ENCODE data around the gene LONP1.
"Not testable (repeated sequence)": the region's sequence is repeated elsewhere in the genome, so short reads cannot be mapped to it uniquely, and the experiment has no call there.

LONP1 gene

GRCh38 chr19:5713228-5713627 lies 6.7 kb downstream of the LONP1 start:
- no peak for DNase-seq (ENCODE audit: low spot score)

- DNase-seq (ENCODE audit: low spot score): no peak
Observed at GRCh38 chr19:5711713-5712161, 8.2 kb downstream of the LONP1 start.

- no peak for DNase-seq (ENCODE audit: low spot score)
Observed at GRCh38 chr19:5711025-5711424, 8.9 kb downstream of the LONP1 start.

GRCh38 chr19:5707576-5708575 lies 12.1 kb downstream of the LONP1 start:
- no peak for DNase-seq (ENCODE audit: low spot score)

GRCh38 chr19:5706876-5707573 lies 12.9 kb downstream of the LONP1 start:
- no peak for DNase-seq (ENCODE audit: low spot score)

DNA sequence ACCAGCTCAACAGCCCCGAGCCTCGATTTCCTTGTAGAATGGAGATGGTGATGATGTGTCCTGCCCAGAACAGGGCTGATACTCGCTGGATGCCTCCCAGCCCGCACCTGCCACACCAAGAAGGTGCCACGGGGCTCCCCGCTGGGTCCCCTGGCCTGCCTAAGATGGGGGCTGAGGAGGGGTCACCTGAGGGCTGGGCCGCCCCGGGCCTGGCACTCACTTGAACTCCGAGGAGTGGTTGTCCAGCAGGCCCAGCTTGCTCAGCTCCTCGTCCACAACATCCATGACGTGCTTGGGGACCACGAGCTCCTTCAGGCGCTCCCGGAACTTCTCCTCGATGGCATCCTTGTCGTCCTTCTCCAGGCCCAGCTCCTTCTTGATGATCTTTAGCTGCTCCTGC lies 14.4 kb downstream of the LONP1 start:
- no peak for DNase-seq (ENCODE audit: low spot score)

DNA sequence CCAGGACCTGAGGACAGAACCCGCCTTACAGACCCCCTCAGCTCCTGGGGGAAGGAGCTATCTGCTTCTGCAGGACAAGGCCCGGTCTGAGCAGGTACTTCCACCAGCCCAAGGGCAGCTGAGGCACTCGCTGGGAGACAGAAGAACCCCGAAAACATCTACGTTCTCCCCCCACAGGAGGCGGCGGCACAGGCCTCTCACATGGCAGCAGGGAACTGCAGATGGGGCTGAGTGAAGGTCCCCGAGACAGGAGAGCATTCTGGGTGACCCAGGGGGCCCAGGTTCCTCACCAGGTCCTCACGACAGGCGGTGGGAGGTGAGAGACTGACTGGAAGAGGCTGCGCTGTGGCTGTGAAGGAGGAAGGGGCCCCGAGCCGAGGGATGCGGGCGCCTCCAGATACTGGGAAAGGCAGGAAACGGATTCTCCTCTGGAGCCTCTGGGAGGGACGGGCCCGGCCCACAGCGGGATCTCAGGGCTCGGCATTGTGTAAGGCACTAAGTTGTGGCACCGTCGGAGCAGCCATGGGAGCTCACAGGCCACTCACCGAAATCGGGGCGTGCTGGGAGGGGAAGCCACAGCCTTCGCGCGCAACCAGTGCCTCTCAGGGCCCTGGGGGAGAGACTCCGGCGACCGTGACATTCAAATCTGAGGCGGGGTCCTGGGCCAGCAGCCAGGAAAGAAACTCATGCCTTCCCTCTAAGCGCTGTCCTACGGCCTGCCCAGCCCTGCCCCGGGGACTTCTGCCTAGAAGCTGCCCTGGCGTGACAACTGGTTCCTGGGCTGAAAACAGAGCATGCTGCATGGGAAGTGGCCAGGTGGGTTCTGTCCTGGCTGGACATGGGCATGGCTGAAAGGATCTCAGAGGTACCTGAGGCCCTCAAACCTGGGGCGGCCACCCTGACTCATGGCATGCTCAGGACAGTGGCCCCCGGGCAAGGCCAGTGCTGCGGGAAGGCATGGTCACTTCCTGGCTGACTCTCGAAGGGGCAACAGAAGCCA lies 15.8 kb downstream of the LONP1 start:
- DNase-seq (ENCODE audit: low spot score): no peak

DNA sequence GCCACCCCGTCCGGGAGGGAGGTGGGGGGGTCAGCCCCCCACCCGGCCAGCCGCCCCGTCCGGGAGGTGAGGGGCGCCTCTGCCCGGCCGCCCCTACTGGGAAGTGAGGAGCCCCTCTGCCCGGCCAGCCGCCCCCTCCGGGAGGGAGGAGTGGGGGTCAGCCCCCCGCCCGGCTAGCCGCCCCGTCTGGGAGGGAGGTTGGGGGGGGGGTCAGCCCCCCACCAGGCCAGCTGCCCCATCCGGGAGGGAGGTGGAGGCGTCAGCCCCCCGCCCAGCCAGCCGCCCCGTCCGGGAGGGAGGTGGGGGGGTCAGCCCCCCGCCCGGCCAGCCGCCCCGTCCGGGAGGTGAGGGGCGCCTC lies 17.9 kb downstream of the LONP1 start:
- not testable (repeated sequence) for DNase-seq (ENCODE audit: low spot score)

- no peak for DNase-seq (ENCODE audit: low spot score)
Observed at GRCh38 chr19:5700455-5701092, 19.4 kb downstream of the LONP1 start.

DNA sequence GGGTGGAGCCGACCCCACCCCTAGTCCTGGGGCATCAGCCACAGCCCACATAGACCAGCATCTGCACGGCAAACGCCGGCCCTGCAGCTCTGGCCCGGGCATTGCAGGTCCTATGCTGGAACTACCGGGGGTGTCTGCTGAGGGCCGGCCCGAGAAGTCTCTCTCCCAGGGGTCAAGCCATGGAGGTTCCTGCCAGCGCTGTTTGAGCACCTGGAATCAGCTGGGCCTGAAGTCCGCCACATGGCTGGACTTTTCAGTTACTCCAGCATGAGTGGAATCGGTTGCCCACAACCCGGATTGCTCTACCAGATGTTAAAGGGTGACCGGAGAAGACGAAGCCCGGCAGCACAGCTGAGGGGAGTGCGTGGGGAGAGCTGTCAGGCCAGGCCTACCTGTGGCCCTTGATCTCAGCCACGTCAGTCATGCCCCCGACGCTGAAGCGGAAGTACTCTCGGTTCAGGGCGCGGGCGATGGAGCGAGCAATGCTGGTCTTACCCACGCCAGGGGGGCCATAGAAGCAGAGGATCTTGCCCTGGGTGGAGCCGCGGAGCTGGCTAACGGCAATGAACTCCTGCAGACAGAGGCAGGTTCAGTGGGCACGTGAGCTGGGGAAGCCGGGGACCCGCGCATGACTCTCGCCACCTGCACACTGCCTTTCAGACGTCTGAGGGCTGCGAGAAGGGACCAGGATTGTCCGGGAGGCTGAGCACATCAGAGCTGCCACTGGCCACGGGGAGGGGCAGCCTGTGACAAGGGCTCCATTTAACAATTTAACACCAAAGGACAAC lies 21.1 kb downstream of the LONP1 start:
- no peak for DNase-seq (ENCODE audit: low spot score)

- DNase-seq (ENCODE audit: low spot score): no peak
Observed at GRCh38 chr19:5697890-5698634, 21.9 kb downstream of the LONP1 start.

GRCh38 chr19:5697022-5697889 lies 22.7 kb downstream of the LONP1 start:
- no peak for DNase-seq (ENCODE audit: low spot score)

- DNase-seq (ENCODE audit: low spot score): no peak
Observed at GRCh38 chr19:5696196-5697021, 23.5 kb downstream of the LONP1 start.

GRCh38 chr19:5695649-5696195 lies 24.2 kb downstream of the LONP1 start:
- DNase-seq (ENCODE audit: low spot score): no peak

DNA sequence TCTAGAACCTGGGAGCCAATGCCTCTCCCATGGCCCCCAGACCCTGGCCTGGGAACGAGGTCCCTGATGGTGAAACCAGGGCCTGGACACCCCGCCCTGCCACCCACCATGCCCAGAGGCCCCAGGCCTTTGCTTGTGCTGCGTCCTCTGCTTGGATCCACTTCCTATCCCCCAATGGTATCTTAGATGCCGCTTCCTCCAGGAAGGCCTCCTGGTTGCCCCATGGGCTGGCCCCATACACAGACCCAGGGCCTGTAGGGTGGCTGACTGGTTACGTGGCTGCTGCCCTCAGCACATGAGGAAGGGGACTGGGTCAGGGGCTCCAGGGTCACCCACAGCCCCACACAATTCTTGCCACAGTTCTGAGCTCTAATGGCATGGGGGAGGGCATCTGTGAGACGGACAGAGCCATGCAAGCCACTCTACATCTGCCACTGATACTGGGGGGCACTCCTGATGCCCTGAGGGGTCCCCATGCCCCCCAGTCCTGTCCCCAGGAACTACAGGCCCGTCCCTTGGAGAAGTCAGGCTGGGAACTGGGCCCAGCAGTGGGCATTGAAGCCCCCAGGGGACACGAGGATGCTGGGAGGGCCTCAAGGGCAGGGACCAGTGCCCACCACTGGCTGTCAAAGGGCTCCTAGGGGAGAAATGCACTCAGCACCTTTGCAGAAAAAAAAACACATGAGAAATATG lies 24.8 kb downstream of the LONP1 start:
- no peak for DNase-seq (ENCODE audit: low spot score)

GRCh38 chr19:5694167-5694955 lies 25.6 kb downstream of the LONP1 start:
- no peak for DNase-seq (ENCODE audit: low spot score)
